Measurements from ENCODE around the gene SYNE2.
"Not testable (repeated sequence)": the region's sequence is repeated elsewhere in the genome, so short reads cannot be mapped to it uniquely, and the experiment has no call there.

SYNE2 gene

DNA sequence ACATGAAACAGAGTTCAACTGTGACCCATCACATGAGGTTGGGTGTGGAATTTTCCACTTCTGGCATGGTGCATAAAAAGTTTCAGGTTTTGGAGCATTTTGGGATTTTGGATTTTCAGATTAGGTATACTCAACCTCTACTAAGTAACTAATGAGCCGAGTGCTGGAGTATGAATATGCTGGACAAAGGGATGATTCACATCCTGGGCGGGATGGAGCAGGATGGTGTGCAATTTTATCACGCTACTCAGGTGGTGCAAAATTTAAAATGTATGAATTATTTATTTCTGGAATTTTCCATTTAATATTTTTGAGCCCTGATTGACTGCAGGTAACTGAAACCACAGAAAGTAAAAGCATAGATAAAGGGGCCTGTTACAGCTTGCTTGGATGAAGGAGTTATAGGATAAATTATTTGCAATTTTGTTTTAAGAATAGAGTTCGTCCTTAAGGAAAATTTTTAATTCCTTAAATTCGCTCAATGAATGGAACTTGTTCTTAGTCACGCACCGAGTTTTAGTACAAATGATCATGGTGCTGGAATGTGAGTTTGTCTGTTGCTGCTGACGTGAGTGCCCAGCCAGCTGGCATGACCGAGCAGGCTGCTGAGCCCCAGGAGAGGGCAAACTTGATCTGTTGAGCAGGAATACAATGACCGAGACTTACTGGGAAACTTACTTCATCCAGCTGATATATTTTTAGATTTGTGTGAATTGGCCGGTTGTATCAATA, 265.0 kb downstream of the SYNE2 start:
- no peak for DNase-seq

DNA sequence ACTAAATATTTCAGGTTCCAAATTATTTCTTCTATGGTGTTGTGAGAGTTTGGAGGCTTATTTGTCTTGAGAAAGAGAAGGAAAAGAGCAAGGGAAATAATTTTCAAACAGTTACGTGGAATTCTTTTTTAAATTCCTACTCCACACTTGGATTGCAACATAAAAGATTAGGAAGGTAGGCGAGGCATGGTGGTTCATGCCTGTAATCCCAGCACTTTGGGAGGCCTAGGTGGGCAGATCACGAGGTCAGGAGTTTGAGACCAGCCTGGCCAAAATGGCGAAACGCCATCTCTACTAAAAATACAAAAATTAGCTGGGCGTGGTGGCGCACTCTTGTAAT, 265.6 kb downstream of the SYNE2 start:
- not testable (repeated sequence) for DNase-seq

DNA sequence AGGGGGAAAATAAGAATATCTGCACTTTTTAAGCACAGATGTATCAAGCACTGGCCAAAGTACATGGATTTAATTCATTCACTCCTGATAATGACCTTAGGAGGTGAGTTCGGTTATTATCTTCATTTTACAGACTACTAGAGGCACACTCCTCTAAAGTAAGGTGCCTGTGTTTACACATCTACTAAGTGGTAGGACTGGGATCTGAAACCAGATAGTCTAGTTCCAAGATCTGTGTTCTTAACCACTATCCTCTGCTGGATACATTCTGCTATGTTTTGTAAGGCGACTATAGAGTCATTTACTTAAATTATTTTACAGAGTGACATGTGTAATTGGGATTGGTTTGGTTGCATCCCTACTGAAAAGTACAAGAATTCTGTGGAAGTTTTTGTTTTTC, 266.1 kb downstream of the SYNE2 start:
- no peak for DNase-seq

DNA sequence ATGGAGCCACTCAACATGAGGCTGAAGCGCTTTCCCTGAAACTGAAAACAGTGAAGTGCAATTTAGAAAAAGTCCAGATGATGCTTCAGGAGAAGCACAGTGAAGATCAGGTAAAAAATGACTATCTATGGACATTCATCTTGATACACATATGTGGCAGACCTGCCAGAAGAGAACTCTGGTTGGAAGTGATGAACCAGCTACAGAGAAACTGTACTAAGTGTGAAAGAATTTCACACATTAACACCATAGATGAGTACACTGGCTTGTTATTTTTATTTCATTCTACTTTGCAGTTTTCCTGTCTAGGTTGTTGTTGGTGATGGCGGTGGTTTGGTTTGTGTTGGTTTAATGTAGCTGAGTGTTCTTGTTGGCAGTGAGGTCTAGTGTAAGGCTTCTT, 266.7 kb downstream of the SYNE2 start:
- DNase-seq = no peak

DNA sequence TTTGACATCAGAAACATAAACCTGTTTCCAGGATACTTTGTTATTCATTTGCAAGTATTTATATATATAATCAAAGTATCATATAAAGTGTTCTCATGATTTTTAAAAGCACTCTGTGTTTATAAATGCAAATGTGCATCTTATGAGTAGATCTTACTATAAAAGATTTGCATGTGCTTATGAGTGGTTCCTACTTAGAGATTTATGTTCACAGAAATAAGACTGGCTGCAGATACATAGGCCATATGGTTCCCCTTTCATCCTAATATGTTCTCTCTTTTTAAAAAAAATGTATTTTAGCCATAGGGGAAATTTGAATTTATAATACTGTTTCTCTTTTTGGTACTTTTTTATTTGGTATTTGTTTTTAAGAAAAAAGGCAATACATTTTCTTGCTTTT, 267.2 kb downstream of the SYNE2 start:
- no peak for DNase-seq

DNA sequence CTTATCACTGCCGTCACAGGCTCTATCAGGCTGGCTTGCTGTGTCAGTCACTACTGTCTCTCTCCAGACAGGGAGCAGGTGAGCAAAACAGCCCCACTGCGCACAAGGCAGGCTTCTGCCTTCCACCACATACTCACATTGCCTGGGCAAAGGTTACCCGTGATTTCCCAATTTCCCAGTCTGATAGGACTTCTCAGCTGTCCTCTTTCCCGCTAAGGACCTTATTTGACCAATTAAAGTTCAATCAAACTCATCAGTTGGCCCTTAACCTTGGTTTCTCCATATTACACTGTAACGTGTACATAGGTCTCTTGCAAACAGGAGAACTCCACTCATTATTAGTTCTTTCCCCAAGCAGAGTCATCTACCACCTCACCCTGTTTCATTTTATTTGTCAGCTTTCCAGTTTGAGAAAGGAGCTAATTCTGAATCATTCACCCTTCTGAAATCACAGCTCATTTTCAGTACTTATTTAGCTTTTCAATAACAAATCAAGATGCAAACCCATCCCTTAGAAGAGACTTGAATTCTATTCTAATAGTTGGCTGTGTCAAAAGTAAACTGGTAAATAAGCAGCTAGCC, 270.5 kb downstream of the SYNE2 start:
- no peak for DNase-seq

DNA sequence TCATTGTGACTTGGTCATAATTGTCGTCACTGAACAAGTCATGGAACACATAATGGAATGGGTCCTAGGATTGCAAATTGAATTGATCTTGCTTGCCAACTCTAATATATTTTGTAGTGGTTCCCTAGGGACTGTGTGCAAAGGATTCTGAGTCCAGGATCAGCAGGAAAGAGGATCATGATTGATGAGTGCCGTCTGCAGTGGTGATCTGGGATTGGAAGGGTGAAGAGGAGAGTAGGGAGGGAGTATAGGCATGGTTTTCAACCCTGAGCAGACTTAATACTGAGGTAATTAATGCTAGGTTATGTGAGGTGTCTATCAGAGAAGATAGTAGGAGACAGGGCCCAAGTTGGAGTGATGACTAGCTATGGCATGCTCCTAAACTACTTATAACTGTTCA, 272.5 kb downstream of the SYNE2 start:
- no peak for DNase-seq

DNA sequence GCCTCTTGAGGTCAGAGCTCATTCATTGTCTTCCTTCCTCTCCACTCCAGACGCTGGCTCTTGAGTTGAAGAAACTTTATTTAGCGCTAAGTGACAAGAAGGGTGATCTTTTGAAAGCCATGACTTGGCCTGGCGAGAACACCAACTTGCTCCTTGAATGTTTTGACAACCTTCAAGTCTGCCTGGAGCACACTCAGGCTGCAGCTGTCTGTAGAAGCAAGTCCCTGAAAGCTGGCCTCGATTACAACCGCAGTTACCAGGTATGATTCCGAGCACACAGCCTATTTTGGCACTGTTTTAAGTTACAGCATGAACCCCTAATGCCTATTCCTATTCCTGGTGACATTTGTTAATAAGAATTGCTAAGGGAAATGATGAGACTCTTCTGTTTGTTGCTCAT, 273.7 kb downstream of the SYNE2 start:
- no peak for DNase-seq

DNA sequence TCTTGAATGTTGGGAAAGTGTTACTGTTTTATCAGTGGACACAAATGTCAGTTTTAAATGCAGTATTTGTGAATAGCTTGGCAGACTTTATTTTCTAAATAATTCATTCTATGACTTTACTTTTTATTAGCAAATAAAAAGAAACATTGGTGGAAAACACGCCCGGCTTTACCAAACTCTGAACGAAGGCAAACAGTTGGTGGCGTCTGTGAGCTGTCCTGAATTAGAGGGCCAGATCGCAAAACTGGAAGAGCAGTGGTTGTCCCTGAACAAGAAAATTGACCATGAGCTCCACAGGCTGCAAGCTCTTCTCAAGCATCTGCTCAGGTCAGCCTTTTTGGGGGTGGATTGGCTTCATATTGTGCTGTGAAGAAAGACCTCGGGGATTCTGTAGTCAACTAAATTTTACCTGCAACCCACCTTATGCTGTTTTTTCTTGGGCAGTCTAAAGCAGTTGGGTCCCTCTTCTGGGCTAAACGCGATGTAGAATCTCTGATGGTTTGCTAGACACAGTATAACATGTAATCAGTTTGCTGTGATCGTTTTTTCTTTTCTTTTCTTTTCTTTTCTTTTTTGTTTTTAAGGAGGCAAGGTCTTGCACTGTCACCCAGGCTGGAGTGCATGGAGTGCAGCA, 285.0 kb downstream of the SYNE2 start:
- peak in 2 of 58 donors; percentile 3 for DNase-seq

DNA sequence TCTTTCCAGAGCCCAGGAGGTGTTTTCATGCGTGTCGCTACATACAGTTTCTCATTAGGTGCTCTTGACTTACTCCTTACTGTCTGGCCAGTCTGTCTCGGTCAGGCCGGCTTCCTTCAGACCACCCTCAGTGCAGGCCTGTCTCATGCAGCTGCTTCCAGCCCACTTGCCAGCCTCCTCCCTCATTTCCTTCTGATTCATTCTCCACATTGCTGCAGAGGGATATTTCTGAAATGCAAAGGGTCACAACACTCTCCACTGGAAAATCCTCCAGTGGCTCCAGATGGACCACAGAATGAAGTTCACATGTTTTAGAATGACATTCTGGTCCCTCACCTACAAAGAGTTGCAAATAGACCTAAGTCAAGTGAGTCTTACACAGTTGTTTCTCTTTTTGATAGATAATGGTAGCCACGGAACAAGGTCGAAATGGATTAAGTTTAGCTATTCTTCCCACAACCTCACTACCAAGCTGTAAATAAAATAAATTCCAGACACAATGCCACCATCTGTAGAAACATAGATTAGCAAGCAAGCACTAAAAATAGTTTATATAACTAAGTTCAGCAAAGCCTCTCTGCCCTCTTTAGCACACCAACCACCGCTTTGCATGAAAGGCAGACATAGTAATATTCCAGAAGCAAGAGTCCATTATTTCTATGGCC, 294.5 kb downstream of the SYNE2 start:
- no peak for DNase-seq

DNA sequence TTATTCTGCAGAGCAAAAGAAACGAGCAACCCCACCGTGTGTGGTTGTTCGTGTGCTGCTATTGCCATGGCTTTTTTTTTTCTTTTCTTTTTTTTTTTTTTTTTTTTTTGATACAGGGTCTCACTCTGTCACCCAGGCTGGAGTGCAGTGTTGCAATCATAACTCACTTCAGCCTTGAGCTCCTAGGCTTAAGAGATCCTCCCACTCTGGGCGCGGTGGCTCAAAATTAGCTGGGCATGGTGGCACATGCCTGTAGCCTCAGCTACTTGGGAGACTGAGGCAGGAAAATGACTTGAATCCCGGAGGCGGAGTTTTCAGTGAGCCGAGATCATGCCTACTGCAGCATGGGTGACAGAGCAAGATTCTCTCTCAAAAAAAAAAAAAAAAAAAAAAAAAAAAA, 297.1 kb downstream of the SYNE2 start:
- DNase-seq = no peak

DNA sequence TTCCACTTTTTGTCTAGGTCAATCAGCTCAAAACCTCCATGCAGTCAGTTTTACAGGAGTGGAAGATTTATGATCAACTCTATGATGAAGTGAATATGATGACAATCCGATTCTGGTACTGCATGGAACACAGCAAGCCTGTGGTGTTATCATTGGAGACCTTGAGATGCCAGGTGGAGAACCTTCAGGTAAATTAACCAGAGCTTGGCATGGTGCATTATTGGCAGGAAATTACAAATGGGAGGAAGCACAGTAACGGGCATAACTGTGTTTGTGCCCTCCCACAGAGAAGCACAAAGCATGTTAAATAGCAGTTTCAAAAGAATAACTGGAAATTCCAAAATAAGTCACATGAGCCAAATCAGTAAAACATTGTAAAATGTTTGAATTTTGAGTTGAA, 305.8 kb downstream of the SYNE2 start:
- no peak for DNase-seq

DNA sequence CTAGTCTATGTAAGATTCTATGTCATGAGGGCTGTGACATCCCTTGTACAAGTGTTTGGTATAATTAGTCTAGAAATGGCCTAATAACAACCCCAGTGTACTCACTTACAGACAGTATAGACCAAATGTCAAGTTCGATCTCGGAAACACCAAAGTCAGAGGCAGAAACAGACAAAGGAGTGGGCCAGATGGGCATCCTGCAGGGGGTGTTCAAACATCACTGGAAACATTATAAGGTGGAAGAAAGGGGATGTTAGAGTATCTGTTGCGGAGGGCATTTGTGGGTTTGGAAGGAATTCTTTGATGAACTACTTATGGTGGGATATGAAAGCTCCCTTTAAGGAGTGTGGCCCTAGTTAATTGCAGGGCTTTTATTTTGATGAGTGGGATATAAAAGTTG, 306.8 kb downstream of the SYNE2 start:
- no peak for DNase-seq

DNA sequence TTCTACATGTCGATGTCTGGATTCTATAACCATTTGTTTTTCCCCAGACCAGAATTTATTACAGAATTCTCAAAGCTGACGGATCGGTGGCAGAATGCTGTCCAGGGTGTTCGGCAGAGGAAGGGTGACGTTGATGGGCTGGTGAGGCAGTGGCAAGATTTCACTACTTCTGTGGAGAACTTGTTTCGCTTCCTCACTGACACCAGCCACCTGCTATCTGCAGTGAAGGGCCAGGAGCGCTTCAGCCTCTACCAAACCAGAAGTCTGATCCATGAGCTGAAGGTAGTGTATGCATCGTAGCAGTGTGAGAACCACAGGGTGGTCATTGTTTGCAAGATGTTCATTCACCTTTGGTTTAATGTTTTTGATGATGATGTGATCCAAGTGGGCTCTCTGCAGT, 317.4 kb downstream of the SYNE2 start:
- DNase-seq = no peak

DNA sequence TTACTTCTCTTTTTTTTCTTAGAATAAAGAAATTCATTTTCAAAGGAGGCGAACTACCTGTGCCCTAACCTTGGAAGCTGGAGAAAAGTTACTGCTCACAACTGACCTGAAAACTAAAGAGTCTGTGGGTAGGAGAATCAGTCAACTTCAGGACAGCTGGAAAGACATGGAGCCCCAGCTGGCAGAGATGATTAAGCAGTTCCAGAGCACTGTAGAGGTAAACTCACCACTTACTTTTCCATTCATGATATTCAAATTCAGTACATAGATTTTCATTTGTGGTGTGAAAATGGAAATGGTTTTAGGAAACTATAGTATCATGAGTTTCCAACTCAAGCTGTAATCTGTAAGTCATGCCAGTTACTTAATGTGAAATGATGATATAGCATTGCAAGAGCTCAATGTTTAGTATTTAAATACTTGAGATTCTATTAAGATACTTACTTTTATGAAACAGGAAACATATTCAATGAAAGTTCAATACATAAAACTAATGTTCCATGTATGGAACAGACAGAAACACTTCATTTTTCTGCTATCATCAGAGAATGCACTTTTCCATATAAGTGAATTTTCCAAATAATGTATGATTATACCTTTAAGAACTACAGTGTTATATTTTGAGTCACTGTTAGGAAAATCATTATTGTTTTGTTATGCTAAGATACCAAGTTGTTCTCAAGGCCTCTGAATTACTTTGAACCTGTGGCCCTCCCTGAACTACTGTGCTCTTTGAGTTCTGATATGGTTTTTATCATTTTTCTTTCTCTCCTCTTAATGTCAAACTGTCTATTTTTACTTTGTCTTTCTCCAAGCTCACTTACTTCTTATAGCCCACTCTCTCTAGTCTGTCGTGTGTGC, 322.3 kb downstream of the SYNE2 start:
- DNase-seq = no peak

DNA sequence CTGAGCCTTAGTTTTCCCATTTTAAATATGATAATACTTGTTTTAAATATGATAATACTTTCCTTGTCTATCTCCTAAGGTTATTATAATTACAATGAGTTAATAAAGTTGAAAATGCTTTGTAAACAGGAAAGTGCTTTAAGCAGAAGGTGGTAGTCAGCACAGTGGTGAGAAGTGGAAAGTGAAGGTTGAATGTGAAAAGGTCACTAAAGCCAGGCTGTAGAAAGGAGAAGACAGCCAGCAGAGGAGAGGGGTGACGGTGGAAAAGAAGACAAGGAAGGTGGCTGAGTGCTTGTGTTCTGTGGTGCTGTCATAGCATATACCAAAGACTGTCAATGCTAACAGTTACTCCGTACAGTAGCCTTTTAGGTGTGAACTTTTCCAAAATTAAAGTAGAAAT, 323.5 kb downstream of the SYNE2 start:
- no peak for DNase-seq

DNA sequence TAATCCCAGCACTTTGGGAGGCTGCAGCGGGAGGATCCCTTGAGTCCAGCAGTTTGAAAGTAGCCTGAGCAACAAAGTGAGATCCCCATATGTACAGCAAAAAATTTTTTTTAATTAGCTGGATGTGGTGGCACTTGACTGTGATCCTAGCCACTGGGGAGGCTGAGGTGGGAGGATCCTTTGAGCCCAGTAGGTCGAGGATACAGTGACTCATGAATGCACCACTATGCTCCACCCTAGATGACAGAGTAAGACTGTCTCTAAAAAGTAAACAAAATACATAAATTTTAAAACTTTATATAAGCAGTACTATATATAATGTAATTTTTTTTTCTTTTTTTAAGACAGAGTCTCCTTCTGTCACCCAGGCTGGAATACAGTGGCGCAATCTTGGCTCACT, 326.0 kb downstream of the SYNE2 start:
- no peak for DNase-seq

DNA sequence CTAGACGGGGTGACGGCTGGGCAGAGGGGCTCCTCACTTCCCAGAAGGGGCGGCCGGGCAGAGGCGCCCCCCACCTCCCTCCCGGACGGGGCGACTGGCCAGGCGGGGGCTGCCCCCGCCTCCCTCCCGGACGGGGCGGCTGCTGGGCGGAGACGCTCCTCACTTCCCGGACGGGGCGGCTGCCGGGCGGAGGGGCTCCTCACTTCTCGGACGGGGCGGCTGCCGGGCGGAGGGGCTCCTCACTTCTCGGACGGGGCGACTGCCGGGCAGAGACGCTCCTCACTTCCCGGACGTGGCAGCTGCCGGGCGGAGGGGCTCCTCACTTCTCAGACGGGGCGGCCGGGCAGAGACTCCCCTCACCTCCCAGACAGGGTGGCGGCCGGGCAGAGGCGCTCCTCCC, 330.1 kb downstream of the SYNE2 start:
- DNase-seq = not testable (repeated sequence)

DNA sequence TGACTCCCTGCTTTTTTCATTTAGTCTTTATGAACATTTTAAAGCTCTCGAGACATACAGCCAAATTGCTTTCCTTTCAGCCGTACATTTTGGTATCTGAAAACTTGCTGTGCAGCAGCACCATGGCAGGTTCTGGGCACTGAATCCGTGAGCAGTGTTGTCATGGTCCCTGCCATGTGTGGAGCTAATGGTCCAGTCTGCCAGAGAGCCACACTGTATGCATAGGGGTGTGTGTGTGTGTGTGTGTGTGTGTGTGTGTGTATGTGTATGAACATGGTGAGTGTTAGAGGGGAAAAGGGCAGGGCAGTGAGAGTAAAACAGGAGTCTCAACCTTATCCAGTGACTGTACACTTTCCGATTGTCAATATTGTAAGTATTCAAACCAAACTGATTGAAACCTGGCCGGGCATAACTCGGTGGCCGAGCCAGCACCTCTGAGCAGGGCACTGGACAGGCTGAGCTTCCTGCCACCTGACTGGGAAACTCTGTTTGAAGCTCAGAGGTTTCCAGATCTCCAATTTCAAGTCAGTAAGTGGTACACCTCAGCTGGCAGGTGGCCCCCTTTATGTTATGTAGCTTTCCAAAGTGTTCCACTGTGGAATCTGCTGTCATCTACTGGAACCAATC, 331.4 kb downstream of the SYNE2 start:
- DNase-seq = no peak

DNA sequence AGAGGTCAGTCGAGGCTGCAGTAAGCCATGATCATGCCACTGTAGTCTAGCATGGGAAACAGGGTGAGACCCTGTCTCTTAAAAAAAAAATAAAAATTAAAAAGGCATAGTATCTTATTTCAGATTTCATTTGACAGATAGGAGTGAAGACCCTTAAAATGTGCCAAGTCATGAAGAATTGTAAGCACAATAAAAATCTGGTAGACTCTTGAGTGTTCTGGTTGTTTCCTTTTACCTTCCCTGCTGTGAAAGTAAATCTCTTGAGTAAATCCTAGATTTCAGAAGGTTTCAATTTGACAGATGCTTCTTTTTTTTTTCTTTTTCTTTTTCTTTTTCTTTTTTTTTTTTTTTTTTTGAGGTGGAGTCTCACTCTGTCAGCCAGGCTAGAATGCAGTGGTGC, 332.4 kb downstream of the SYNE2 start:
- no peak for DNase-seq
